K562 (cell line): ENCODE data around the gene TLDC2. TPM values are rescaled to one million over a fixed set of nuclear protein-coding genes. Genes with fewer than 3 reads are reported as not detected.

Experiments
- ATAC-seq: fragments of 200-7000 bp; cut with Tn5 transposase; 3 replicates; pipeline ENCODE4 v1.9.1; 2020; ENCODE audit warnings: moderate library complexity
- BruUV-seq: library from RNA; stranded (reverse); fragments of 400-500 nt; replicated peaks from 2 replicates; lab custom pipeline; 2021; lab: Mats Ljungman, UMichigan
- CTCF ChIA-PET: fragments of 300-600 bp; formaldehyde crosslinking; extraction: SDS; loops from one replicate; lab custom pipeline; 2021; ENCODE audit warnings: low intra/inter-chr PET ratio; lab: Yijun Ruan, JAX
- POLR2A ChIA-PET: fragments of 300-600, 350-650 bp; sonication (Branson Sonifier 250); formaldehyde crosslinking; extraction: SDS; loops from one replicate; lab custom pipeline; 2021; ENCODE audit warnings: antibody characterized with exemption, inconsistent platforms; lab: Yijun Ruan, JAX
- DNase-seq, 4 experiments: peaks; one replicate each; pipeline versions ENCODE4 v3.0.0 to v3.0.0-alpha.2; 2011 to 2018; ENCODE audit warnings: low spot score in 3 of 4, mixed read lengths in 3 of 4; ENCODE audit errors: extremely low read depth in 1 of 4
- FAIRE-seq: peaks from 2 replicates; lab custom pipeline; 2011; peaks lifted over from hg19 to GRCh38; lab: Jason Lieb, UNC
- H2AFZ ChIP-seq: 2 replicates; pipeline ENCODE4 v1.6.0; 2011; ENCODE audit warnings: low read depth, low read length, control low read depth, inconsistent platforms
- H3K27ac ChIP-seq: fragments of 200-600 bp; 3 replicates; pipeline ENCODE4 v1.8.0; 2011; ENCODE audit warnings: low read depth, mild to moderate bottlenecking, control low read depth, inconsistent platforms, low read length, moderate library complexity, mixed read lengths; ENCODE audit errors: extremely low read depth
- H3K27me3 ChIP-seq, 2 experiments: fragments of 300-600 bp in 1 of 2; 2 replicates in 1 of 2; 3 replicates in 1 of 2; pipeline versions ENCODE4 v1.6.0 to v1.8.0; 2011; ENCODE audit warnings: inconsistent platforms in 2 of 2, low read length in 2 of 2, mild to moderate bottlenecking in 1 of 2, mixed read lengths in 1 of 2, moderate library complexity in 1 of 2; ENCODE audit not compliant: control insufficient read depth in 2 of 2, insufficient read depth in 2 of 2
- H3K36me3 ChIP-seq: fragments of 300-600 bp; 3 replicates; pipeline ENCODE4 v1.8.0; 2011; ENCODE audit warnings: mild to moderate bottlenecking, low read length, inconsistent platforms; ENCODE audit not compliant: control insufficient read depth, insufficient read depth
- H3K4me1 ChIP-seq, 2 experiments: fragments of 200-600 bp in 1 of 2; replicated peaks in 1 of 2; 2 replicates in 1 of 2; 3 replicates in 1 of 2; pipeline versions ENCODE4 v1.5.1 to v1.8.0; 2011; ENCODE audit warnings: inconsistent platforms in 2 of 2, low read length in 2 of 2, mild to moderate bottlenecking in 1 of 2, mixed read lengths in 1 of 2, moderate library complexity in 1 of 2; ENCODE audit not compliant: control insufficient read depth in 2 of 2, insufficient read depth in 2 of 2
- H3K4me2 ChIP-seq: 2 replicates; pipeline ENCODE4 v1.6.1; 2011; ENCODE audit warnings: low read length, control low read depth, inconsistent platforms, mixed read lengths; ENCODE audit not compliant: insufficient read depth
- H3K4me3 ChIP-seq: fragments of 200-600 bp; sonication (generic), shearing (Covaris generic); 2 replicates; pipeline ENCODE4 v1.5.1; 2016; ENCODE audit warnings: control low read depth, inconsistent platforms
- H3K79me2 ChIP-seq: fragments of 200-600 bp; 3 replicates; pipeline ENCODE4 v1.8.0; 2011; ENCODE audit warnings: low read length, inconsistent platforms; ENCODE audit not compliant: control insufficient read depth, insufficient read depth
- H3K9ac ChIP-seq, 2 experiments: 2 replicates each; pipeline versions ENCODE4 v1.6.0 to v1.6.1; 2011; ENCODE audit warnings: low read depth in 2 of 2, low read length in 2 of 2, control low read depth in 1 of 2, inconsistent platforms in 1 of 2, mild to moderate bottlenecking in 1 of 2, mixed read lengths in 1 of 2; ENCODE audit not compliant: insufficient read depth in 1 of 2
- H3K9me1 ChIP-seq: one replicate; pipeline ENCODE4 v1.6.0; 2011; ENCODE audit warnings: inconsistent platforms, mild to moderate bottlenecking, low read length, moderate library complexity; ENCODE audit not compliant: control insufficient read depth, insufficient read depth
- H3K9me3 ChIP-seq: replicated peaks from 2 replicates; pipeline ENCODE4 v1.5.1; 2011; ENCODE audit warnings: low read depth, low read length, inconsistent platforms; ENCODE audit not compliant: control insufficient read depth, insufficient read depth
- H4K20me1 ChIP-seq: replicated peaks from 2 replicates; pipeline ENCODE4 v1.6.1; 2011; ENCODE audit warnings: low read length, inconsistent platforms, mixed read lengths; ENCODE audit not compliant: control insufficient read depth, insufficient read depth
- BCOR ChIP-seq: fragments of 450-650 bp; IDR thresholded peaks from 2 replicates; pipeline ENCODE4 v1.6.1; 2016
- C11orf30 ChIP-seq: fragments of 450-650 bp; IDR thresholded peaks from 2 replicates; pipeline ENCODE4 v1.6.1; 2016; ENCODE audit warnings: low read depth, mild to moderate bottlenecking
- DEAF1 ChIP-seq: fragments of 450-650 bp; formaldehyde crosslinking; IDR thresholded peaks from 2 replicates; pipeline ENCODE4 v1.4.0; 2020; ENCODE audit warnings: mild to moderate bottlenecking, moderate library complexity
- MAFG ChIP-seq: fragments of 450-650 bp; conservative IDR thresholded peaks from 2 replicates; pipeline ENCODE4 v1.6.1; 2016; ENCODE audit warnings: missing genetic modification characterization, missing compliant biosample characterization
- RBM25 ChIP-seq: fragments of 200-400 bp; formaldehyde crosslinking; IDR thresholded peaks from 2 replicates; pipeline ENCODE4 v1.6.1; 2018; ENCODE audit warnings: low read length, low read depth, moderate library complexity; ENCODE audit not compliant: severe bottlenecking
- USF1 ChIP-seq: sonication (generic); formaldehyde crosslinking; IDR thresholded peaks from 2 replicates; pipeline ENCODE4 v1.9.0; 2022; ENCODE audit warnings: mild to moderate bottlenecking, missing genetic modification reagents
- ZFP36 ChIP-seq: fragments of 150-350 bp; IDR thresholded peaks from 2 replicates; pipeline ENCODE4 v1.6.1; 2018; ENCODE audit warnings: low read length, low read depth; ENCODE audit not compliant: partially characterized antibody
- ZNF316 ChIP-seq: fragments of 450-650 bp; IDR thresholded peaks from 2 replicates; pipeline ENCODE4 v1.6.1; 2016
- WGBS: fragments of 100-300 bp; shearing (Covaris generic); methylation state at CpG from one replicate; pipeline ENCODE4 v1.1.6; 2016; ENCODE audit warnings: low coverage, mixed read lengths; ENCODE audit not compliant: insufficient coverage; ENCODE audit errors: missing lambda C conversion rate; 5-methylcytosine and 5-hydroxymethylcytosine counted together
- in situ Hi-C: fragments of 300-500 bp; cut with MboI; formaldehyde crosslinking; loops from 4 replicates; pipeline ENCODE4 v1.15.0; 2018; ENCODE audit warnings: inconsistent platforms, mixed read lengths
- intact Hi-C: fragments of 100-400 bp; cut with micrococcal nuclease; formaldehyde crosslinking; loops from 2 replicates; pipeline ENCODE4 v1.14.2; 2022
- polyA plus RNA-seq, 8 experiments: library from polyadenylated mRNA; depleted of rRNA in 4 of 8; stranded (reverse) in 5 of 8; unstranded in 3 of 8; fragments of >200 nt; fragmentation: Nextera tagmentation in 2 of 8; fragmentation: Illumina TruSeq in 1 of 8; extraction: Ambion mirVana in 2 of 8; extraction: Trizol in 1 of 8; gene quantifications; 2 replicates each; pipeline versions ENCODE4 v1.2.1 to v1.2.3, GENCODE V29; 2011 to 2014; ENCODE audit warnings: inconsistent platforms in 1 of 8, missing spikeins in 1 of 8
- total RNA-seq, 7 experiments: library from RNA; depleted of rRNA in 6 of 7; stranded (reverse); fragments of >200 nt in 6 of 7; fragmentation: Illumina TruSeq in 2 of 7; extraction: Trizol in 2 of 7; gene quantifications; 2 replicates each; pipeline versions ENCODE4 v1.2.1 to v1.2.3, GENCODE V29; 2011 to 2021; ENCODE audit warnings: low replicate concordance in 1 of 7

The TLDC2 gene
- total and polyA plus RNA-seq, 9 of the 15 experiments (the other 6 are each of a cell fraction or from before 2014, with no cell fraction given), result not detected

GRCh38 chr20:36851490-36851889 is 24.4 kb upstream of the TLDC2 start:
- POLR2A ChIA-PET, result interaction anchor here (0.9 kb wide), 1 partner anchor 10 kb away, joined by 3 read pairs; no protein-coding TSS in a partner anchor
- H3K9ac ChIP-seq, result no peak overlapping the region
- H3K79me2 ChIP-seq, result peaks cover 79% of the 10 kb centered on the region
- H3K9me3 ChIP-seq, result peaks cover 3% of the 10 kb centered on the region; the same call in 1 of the 2 replicates
- H3K36me3 ChIP-seq, result peaks cover 23% of the 10 kb centered on the region; the same call in 2 of the 3 replicates
- no peak overlapping the region for H3K4me2 ChIP-seq
- H3K27me3 ChIP-seq, result no peaks in the 10 kb centered on the region
- H4K20me1 ChIP-seq, result 0 out of 2 replicates have a peak, but pooled peaks cover 15% of the 10 kb centered on the region
- no peak overlapping the region for H2AFZ ChIP-seq
- no TSS peak for BruUV-seq
- ATAC-seq (no peak), DNase-seq (no peak), FAIRE-seq (no peak)
- H3K27ac ChIP-seq, result no peak overlapping the region
- intact Hi-C loops (no loop called here), in situ Hi-C loops (no loop called here)
- TF ChIP-seq C11orf30, result peak; percentile 30; the same call in 1 of the 2 replicates
- TF ChIP-seq ZNF316, result peak; percentile 60; the same call in 1 of the 2 replicates
- peak; percentile 72 for TF ChIP-seq ZFP36
- peak; percentile 63 for TF ChIP-seq BCOR
- 0 out of 2 replicates have a peak, but pooled peaks have one; percentile 11 for TF ChIP-seq MAFG
- no peak for TF ChIP-seq DEAF1 (CRISPR knock-in tag)
- no peak for TF ChIP-seq USF1
- TF ChIP-seq RBM25, result peak; percentile 51
- TF ChIP-seq, all 486 proteins: peak for 6
- WGBS, result 72% methylated on average over 2 of the region's 2 CpGs
- peaks cover 5 to 28% of the 10 kb centered on the region in 2 experiments; a peak in 4 of 5 replicates for H3K4me1 ChIP-seq
- H3K4me3 ChIP-seq, result no peak overlapping the region
- no peaks in the 10 kb centered on the region for H3K9me1 ChIP-seq
- CTCF ChIA-PET, result no interaction called here
